Pulmonary artery endothelial cell (primary cell): ENCODE measurements around the gene TTLL4. TPM values are rescaled to one million over a fixed set of nuclear protein-coding genes. Genes with fewer than 3 reads are reported as not detected.

Source experiments
- DNase-seq: peaks from one replicate; pipeline ENCODE4 v3.0.0-alpha.2; 2011; ENCODE audit warnings: low read depth, low spot score
- total RNA-seq: library from RNA; depleted of rRNA; stranded (reverse); fragments of >200 nt; gene quantifications from 2 replicates; pipeline ENCODE4 v1.2.3, GENCODE V29; 2014

TTLL4 gene
- 6.4 and 10.0 TPM in 2 replicates for total RNA-seq

GRCh38 chr2:218710687-218711549 is at the start of gene TTLL4:
TTLL4 (plus strand) TSS chr2:218710835; CDS start chr2:218737677, 26,842 bp downstream.
- peak; percentile 76 for DNase-seq

DNA sequence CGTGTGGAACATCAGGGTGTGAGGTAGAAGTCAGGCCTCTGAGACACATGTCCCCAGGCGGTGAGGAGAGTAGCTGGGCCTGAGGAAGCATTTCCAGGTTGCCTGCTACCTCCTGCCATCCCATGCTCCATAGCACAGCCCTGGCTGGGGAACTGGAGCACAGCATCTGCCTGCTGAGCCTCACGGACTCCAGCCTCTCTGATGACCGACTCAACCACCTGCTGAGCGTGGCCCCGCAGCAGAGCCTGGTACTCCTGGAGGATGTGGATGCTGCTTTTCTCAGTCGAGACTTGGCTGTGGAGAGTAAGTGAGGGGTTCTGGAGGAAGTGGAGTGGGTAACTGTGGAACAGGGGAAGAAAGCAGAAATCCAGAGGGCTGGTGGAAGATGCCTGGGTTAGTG is 48.3 kb upstream of the TTLL4 start:
- no peak for DNase-seq

DNA sequence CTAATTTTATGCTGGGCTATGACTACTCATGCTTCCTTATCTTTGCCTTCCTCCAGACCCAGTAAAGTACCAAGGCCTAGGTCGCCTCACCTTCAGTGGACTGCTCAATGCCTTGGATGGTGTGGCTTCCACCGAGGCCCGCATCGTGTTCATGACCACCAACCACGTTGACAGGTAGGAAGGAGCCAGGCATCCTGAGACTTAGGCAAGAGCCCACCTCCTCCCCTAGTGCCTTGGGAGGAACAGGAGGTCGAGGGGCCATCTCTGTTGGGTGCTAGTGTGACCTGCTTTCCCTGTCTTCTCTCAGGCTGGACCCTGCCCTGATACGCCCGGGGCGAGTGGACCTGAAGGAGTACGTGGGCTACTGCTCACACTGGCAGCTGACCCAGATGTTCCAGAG is 47.8 kb upstream of the TTLL4 start:
- DNase-seq = no peak

DNA sequence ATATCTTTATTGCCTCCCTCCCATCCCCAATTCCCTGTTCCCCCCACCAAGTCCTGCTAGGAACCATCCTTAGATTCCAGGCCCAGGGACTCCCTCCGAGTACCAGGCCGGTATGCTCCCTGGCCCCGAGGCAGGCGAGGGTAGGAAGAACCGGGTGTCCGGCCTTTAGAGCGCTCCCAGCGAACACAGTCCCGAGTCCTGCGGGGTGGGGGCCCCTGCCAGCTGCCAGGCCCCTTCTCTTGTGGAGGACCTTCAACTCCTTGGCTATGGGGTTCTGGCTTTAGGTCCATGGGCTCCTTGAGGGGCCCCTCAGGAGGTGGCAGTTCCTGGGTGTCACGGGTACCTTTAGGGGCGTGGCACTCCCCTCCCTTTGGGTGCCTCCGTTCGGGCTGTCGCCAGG is 46.7 kb upstream of the TTLL4 start:
- no peak for DNase-seq

GRCh38 chr2:218664653-218665052 is 46.0 kb upstream of the TTLL4 start:
- DNase-seq = no peak

- no peak for DNase-seq
Observed at GRCh38 chr2:218671097-218671653, 39.5 kb upstream of the TTLL4 start.

DNA sequence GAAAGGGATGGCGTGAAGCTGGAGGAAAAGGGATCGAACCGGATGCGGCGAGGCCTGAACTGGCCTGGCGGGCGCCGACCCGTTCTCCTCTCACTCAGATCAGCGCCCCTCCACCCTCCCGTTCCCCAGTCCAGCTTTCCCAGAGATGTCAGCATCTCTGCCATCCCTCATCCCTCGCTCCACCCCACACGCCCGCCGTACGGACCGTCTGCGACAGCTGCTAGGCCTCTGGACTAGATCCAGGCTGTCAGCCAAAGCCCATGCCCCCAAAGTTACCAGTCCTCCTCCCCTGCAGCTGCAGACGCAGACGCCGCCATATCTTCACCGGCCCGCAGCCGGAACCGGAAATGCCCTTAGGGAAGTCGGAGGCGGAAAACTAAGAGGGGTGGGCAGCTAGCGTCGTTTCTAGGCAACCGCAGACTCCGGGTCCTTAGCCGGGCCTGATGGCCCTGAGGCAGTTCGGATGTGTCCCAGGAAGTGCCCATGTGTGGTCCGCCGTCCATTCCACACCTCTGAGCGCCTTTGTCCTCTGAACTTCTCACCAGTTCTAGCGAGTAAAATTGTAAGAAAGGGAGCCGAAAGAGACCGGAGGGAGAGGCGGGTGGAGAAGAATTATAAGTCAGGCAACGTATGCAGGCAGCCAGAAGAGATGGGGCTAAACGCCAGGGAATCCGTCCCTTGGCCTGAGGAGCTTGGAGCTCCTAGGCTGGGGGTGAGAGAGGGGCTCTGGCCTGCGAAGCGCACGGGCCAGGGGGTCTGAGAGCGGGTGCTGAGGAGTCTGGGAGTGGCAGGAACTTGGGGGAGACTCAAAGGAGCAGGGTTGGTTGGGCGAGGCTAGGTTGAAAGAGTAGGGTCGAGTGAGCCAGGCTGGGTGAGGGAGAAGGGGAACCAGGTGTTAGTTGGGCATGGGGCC is 38.7 kb upstream of the TTLL4 start, which contains the start of the genes RNF25 and STK36:
TSS of gene RNF25 (minus strand) at position 349 of the 913 bp plus-strand sequence. CDS start at position 317, 32 bp downstream.
TSS of gene STK36 (plus strand) at position 433 of the 913 bp plus-strand sequence. CDS start 744 bp downstream, outside the sequence.
- DNase-seq = peak; percentile 49

DNA sequence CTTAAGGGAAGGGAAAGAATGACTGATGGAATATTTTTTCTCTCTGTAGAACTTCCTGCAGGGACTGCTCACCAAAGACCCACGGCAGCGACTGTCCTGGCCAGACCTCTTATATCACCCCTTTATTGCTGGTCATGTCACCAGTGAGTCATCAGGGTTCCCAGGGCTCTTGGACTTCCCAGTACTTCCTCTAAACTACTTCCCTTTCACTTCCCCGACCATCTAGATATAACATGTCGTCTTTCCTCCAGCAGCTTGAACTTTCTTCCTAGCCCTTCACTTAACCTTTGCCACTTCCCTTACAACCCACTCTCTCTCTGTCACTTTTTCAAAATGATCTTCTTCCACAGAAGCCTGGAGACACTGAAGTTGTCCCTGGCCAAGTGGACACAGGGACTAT is 31.5 kb upstream of the TTLL4 start:
- no peak for DNase-seq

- DNase-seq = no peak
Observed at GRCh38 chr2:218680061-218680460, 30.6 kb upstream of the TTLL4 start.

DNA sequence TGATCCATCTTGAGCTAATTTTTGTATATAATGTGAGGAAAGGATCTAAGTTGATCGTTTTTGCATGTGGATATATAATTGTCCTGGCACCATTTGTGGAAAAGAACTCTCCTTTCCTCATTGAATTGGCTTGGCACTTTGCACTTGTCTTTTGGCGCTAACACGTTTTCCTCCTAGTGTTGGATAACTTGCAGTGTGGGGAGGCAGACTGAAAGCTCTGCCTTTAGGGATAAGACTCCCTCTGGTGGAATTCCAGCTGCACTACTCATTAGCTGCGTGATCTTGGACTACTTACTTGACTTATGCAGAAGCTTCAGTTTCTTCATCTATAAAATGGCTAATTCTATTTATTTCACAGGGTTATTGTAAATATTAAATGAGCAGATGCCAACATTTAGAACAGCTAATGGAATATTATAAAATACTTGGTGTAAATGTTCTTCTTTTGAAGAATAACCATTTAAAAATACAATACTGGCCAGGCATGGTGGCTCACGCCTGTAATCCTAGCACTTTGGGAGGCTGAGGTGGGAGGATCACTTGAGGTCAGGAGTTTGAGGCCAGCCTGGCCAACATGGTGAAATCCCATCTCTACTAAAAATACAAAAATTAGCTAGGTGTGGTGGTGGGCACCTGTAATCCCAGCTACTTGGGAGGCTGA is 23.1 kb upstream of the TTLL4 start:
- DNase-seq = peak; percentile 48

- DNase-seq = no peak
Observed at GRCh38 chr2:218691234-218691633, 19.4 kb upstream of the TTLL4 start.

DNA sequence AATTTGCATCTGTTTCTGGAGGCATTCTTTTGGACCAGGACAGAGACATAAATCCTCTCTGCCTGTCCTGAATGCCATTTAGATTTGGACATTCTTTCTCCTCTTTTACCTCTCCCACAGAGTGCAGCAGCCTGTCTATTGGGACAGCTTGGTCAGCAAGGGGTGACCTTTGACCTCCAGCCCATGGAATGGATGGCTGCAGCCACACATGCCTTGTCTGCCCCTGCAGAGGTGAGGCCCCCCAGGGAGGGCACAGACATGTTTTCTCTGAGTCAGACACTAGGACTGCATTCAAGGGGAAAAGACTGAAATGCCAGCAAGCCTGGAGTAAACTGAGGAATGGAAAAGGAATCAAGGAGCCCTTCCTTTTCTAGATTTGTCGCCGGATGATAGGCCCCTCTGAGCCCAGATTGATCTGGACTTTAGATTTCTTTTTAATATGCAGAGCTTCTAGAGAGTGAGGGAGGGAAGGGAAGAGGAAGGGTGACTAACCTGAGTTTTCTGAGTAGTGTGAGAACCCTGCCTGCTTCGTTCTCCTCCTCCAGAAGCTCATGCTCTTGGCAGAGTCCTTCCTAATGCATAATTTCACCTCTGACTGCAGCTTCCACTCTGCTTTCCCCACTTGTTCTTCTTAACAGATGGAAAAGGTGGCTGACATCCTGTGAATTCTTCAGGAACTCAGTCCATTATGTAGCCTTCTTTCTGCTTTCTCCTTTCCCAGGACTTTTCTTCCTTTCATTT is 16.1 kb upstream of the TTLL4 start:
- no peak for DNase-seq

GRCh38 chr2:218698885-218699284 is 11.8 kb upstream of the TTLL4 start:
- DNase-seq = no peak

GRCh38 chr2:218701806-218702205 is 8.8 kb upstream of the TTLL4 start:
- no peak for DNase-seq

GRCh38 chr2:218703341-218703740 is 7.3 kb upstream of the TTLL4 start:
- no peak for DNase-seq

DNA sequence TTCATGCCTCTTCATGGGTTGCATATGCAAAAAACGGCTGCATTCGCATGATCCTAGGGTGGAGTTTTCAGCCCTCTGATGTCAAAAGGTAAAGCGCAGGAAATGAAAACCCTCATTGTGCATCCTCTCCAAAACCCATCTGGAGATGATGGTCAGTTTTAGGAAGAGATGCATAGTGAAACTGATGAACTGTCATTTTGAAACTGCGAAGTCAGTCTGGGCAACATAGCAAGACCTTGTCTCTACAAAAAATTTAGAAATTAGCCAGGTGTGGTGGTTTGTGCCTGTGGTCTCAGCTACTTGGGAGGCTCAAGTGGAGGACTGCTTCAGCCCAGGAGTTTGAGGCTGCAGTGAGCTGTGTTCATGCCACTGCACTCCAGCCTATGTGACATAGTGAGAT is 2.5 kb upstream of the TTLL4 start:
- DNase-seq = no peak

DNA sequence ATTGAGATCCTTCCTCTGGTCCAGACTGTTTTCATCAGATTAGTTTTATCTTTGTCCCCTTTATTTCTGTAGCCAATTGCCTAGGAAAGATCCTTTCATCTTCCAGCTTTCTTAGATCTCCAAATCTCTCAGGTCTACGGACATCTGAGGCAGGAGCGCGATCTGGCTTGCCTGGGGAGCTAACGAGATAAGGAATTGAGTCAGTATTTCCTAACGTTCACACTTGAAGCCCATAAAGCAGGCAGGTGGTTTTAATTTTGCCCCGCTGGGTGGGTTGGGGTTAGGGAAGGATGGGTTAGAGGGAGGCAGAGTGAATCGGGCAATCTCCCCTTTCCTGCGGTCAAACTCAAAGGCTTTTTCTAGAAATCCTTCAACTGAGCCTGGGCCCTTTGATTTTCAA is 727 bp upstream of the TTLL4 start:
- DNase-seq = no peak

- no peak for DNase-seq
Observed at GRCh38 chr2:218710334-218710686, 325 bp upstream of the TTLL4 start.

DNA sequence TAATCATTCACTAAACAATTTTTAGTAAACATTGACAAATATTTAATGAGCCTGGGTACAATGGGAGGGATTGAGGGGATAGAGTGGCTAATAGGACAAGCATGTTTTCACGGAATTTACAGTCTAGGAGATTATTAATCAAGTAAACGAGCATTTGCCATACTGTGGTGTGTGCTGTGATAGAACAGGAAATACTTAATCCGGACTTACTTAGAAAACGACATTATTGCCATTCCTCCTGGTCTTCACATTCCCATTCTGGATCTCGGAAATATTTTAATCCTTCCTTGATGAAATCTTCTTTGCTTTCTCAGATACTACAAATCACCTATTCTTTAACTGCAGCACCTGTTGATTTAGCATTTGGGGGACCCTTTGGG is 905 bp downstream of the TTLL4 start:
- no peak for DNase-seq

- DNase-seq = no peak
Observed at GRCh38 chr2:218713922-218714321, 3.3 kb downstream of the TTLL4 start.

GRCh38 chr2:218716070-218716469 is 5.4 kb downstream of the TTLL4 start:
- DNase-seq = peak; percentile 77
